HG03060 (cell line): Measurements from ENCODE around the gene SLITRK4.

Experiments
- ATAC-seq: cut with Tn5 transposase; IDR thresholded peaks from one replicate; pipeline ENCODE4 v1.9.1; 2021; ENCODE audit warnings: low read depth, moderate number of reproducible peaks; ENCODE audit not compliant: unreplicated experiment

Gene SLITRK4, protein sequence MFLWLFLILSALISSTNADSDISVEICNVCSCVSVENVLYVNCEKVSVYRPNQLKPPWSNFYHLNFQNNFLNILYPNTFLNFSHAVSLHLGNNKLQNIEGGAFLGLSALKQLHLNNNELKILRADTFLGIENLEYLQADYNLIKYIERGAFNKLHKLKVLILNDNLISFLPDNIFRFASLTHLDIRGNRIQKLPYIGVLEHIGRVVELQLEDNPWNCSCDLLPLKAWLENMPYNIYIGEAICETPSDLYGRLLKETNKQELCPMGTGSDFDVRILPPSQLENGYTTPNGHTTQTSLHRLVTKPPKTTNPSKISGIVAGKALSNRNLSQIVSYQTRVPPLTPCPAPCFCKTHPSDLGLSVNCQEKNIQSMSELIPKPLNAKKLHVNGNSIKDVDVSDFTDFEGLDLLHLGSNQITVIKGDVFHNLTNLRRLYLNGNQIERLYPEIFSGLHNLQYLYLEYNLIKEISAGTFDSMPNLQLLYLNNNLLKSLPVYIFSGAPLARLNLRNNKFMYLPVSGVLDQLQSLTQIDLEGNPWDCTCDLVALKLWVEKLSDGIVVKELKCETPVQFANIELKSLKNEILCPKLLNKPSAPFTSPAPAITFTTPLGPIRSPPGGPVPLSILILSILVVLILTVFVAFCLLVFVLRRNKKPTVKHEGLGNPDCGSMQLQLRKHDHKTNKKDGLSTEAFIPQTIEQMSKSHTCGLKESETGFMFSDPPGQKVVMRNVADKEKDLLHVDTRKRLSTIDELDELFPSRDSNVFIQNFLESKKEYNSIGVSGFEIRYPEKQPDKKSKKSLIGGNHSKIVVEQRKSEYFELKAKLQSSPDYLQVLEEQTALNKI

DNA sequence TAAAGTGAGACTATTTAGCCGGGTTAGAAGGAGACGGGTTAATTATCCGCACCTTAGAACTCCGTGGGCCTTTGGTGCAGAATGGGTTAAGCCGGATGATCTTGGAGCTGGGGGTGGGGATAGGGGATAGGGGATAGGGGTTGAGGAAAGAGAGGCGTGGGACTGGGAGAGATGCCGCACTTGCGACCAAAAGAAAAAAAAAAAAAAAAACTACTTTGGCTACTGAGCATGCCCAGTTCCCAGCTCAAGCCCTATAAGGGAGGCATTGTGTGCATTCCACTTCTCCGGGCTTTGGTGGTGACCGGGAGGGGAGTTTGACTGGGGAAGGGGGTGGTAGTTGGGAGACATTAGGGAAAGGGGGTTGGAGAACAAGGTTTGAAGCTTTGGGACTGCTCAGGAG, at the start of gene SLITRK4:
SLITRK4 (minus strand) TSS at position 187 of the 400 bp plus-strand sequence. CDS start 4,993 bp downstream, outside the sequence.
- no peak for ATAC-seq

GRCh38 chrX:143683486-143683885, 47.6 kb upstream of the SLITRK4 start:
- no peak for ATAC-seq

DNA sequence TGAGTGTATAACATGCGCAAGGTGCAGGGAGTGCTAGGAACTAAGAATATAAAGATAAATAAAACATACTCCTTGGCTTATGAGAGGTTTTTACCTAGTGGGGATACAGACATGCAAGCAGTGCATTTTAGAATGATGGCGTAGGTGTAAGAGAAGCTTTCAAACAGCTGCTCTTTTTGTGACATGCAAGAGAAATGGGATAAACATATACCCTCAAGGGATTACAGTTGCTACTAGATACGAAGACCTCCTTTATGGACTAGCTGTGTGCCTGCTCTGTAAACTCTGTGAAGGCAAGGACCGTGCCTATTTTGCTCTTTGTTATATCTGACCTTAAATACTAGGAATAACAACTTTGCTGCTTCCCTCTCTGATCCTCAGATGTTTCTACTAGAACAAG, 39.0 kb upstream of the SLITRK4 start:
- no peak for ATAC-seq

GRCh38 chrX:143669395-143669794, 33.5 kb upstream of the SLITRK4 start:
- ATAC-seq, result no peak

DNA sequence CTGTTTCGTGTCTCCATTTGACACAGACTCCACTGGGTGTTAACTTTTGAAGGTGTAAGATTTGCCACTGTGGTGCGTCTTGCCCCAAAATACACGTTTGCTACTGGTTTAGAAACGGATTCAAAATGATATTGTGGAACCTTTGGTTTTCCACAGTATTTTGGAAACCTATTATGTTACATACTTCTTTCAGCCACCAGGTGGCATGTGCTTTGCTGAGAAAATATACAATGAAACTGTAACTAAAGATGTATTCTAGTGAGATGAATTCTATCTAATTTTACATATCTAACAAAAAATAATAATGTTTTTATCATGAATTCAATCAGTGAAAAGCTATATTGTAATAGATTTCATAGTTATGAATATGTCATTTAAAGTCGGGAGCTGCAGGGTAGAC, 28.4 kb upstream of the SLITRK4 start:
- ATAC-seq, result no peak

DNA sequence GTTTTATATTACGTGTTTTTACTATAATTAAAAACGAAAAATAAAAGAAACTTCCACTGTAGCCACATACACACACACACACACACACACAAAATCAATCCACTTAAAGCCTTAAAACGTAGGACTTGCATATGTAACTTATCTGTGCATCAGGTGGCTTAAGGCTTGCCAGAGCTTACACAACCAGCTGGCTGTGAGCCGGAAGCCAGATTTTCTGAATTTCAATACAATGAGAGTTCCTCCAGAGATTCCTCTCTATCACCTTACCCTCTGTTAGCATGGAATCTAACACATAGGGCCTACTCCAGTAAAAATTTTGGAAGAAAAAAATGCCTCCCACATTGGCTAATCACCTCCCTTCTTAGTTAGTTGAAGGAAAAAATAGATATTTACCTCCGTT, 27.9 kb upstream of the SLITRK4 start:
- no peak for ATAC-seq

- ATAC-seq, result no peak
These were observed 25.4 kb upstream of the SLITRK4 start for GRCh38 chrX:143661286-143661685.

DNA sequence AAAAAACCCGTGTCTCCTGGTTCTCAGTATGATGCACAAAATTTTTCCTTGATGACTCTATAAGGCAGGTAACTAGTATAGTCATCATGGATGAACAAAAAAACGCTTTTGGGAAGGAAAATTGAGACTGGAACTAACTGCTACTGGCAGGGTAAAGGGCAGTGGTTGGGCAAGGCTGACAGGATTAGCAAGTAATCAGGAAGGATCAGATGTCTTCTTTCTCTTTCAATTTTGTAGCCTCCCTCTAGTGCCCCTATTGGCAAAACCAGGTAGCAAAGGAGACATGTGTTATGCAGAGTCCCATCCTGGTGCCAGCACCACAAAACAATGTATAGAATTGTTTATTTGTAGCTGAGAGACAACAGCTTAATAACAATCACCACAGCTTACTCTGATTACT, 12.8 kb upstream of the SLITRK4 start:
- ATAC-seq, result no peak

DNA sequence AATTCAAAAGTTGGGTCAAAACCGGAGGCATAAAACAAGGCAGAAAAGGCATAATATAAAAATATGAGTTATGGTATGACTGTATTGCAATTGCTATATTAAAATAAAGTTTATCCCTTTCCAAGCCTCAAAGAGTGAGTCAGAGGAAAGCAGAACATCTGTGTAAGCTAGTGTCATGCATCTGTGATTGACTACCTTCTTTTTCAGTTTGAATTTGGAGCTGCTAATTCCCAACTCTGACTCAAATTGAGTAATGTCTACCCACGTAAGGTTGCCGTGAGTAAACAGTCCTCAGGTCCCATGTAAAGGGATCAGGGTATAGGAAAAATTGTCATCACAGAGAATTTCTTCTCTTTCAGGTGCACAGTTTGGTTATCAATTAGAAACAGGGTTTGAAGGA, 6.5 kb upstream of the SLITRK4 start:
- no peak for ATAC-seq

- no peak for ATAC-seq
These were observed 930 bp upstream of the SLITRK4 start for GRCh38 chrX:143636831-143637230.

DNA sequence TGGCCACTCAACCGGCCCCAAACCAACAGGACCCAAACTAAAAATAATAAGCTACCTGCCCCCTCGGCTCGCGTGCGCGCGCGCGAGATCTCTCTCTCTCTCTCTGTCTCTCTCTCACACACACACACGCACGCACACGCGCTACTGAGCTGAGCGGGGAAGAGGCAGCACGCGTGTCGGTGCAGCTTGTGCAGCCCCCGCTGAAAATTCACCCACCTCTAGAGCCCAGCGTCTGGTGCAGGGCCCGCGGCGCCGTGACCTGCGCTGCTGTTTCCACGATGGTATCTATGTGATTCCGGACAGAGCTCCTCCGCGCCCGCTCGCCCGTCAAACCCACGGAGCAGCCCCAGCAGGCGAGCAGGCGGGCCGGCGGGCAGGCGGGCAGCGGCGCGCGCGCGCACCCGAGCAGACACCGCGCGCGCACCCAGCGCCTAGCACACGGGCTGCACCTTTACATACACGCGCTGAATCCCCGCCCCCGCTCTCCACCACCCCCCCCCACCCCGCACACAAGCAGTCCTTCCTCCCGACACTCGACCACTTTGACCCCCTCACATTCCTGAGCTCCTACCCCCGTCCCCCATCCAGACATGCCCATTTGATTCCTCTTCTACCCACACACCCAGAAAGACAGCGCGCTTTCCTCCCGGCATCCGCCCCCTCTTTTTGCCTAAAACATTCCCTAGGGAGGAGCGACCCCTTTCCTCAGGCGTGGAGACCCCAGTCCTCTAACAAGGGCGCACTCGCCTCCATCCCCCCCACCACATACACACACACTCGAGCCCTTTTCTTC, 1.0 kb downstream of the SLITRK4 start:
- ATAC-seq, result no peak

GRCh38 chrX:143634309-143634662, 1.6 kb downstream of the SLITRK4 start:
- no peak for ATAC-seq

- ATAC-seq, result no peak
These were observed 2.2 kb downstream of the SLITRK4 start for GRCh38 chrX:143633461-143634308.

DNA sequence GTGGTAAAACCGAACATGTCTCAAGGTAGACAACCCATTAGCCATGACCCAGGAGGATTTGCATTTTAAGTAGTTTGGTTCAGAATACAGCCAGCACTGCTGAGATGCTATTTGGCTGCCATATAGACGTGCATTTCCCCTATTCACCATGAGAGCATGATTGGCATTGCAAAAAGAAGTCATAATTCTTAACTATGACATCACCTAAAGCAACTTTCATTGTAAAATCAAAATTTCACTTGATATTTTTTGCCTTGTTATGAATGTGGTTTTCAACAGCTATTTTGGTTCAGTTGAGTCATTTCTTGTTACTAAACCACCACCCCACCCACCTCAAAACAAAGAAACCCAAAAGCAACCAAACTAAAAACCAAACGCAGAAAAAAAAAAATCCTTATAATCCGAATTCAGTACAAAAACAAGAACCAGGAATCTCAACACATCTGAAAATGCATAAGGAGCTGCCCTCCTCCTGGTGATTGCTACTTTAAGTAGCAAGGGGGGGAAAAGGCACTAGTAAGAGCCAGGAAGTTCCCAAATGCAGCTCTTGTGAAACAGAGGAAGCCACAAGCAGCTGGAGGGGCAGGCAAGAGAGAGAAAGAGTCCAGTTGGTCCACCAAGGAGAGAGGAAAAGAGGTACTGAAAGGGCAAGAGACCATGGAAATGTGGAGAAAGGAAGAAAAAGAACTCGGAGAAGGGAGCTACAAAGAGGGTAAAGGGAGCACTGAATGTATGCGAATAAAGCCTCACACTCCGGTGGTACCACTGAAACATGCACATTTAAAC, 3.1 kb downstream of the SLITRK4 start:
- ATAC-seq, result no peak

DNA sequence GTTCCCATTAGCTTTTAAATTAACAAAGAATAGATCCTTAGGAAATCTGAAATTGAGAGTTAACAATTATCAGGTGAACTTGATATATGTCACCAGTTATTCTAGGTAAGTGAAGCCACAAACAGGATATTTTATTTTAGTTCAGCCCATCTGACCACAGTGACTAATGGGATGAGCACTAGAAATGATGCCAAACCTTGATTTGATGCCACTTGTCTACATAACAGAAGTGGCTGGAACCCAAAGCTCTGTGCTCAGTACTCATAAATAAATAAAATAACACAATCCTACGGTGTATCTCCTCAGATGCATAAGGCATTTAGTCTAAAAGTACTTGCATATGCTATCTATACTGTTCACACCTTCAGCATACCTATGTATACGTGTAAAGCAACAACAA, 12.2 kb downstream of the SLITRK4 start:
- no peak for ATAC-seq

GRCh38 chrX:143621276-143621675, 14.6 kb downstream of the SLITRK4 start:
- ATAC-seq, result no peak

DNA sequence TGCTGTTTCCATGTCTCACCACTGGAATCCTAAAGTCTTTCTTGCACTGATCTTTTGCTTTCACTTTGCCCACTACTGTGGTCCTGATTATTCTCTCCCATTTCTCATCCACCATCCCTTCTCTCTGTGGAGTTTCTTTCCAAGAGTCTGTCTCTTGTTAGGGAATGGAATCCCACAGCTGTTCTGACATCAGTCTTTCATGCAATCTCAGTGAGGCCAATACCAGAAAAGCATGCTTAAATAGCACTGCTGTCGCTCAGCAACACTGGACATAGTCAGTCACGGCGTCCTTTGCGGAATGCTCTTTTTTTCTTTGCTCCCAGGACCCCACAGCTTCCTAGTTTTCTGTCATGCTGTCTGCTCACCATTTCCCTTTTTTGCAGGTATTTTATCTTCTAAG, 20.1 kb downstream of the SLITRK4 start:
- no peak for ATAC-seq

DNA sequence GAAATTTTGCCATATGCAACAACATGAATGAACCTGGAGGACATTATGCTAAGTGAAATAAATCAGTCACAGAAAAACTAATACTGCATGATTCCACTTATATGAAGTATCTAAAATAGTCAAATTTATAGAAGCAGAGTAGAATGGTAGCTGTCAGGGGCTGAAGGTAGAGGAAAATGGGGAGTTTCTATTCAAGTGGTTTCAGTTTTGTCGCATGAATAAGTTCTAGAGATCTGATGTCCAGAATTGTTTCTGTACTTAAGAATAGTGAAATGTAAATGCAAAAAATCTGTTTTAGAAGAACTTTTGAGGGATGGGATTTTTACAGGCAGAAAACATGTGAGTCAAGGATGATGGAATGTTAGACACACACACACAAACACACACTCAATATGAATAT, 34.1 kb downstream of the SLITRK4 start:
- ATAC-seq, result no peak

GRCh38 chrX:143581240-143581639, 54.7 kb downstream of the SLITRK4 start:
- no peak for ATAC-seq
